Epithelial cell of proximal tubule (primary cell): ENCODE measurements around the gene CR1L. TPM values are rescaled to one million over a fixed set of nuclear protein-coding genes. Genes with fewer than 3 reads are reported as not detected.

Experiments used
- DNase-seq: peaks from one replicate; pipeline ENCODE4 v3.0.0-alpha.2; 2011; ENCODE audit warnings: low read depth
- H3K4me3 ChIP-seq: 2 replicates; pipeline ENCODE4 v1.5.1; 2011; ENCODE audit warnings: low read depth, mild to moderate bottlenecking, low read length
- total RNA-seq: library from RNA; depleted of rRNA; stranded (reverse); fragments of >200 nt; gene quantifications from 2 replicates; pipeline ENCODE4 v1.2.3, GENCODE V29; 2015
- TF ChIP-seq, protein P1 (sequence below): conservative IDR thresholded peaks from 2 replicates; pipeline ENCODE4 v1.5.1; 2012; ENCODE audit warnings: low read depth, mild to moderate bottlenecking, low read length

Gene CR1L
- total RNA-seq, 1 donor from 2014 or later, result not detected

DNA sequence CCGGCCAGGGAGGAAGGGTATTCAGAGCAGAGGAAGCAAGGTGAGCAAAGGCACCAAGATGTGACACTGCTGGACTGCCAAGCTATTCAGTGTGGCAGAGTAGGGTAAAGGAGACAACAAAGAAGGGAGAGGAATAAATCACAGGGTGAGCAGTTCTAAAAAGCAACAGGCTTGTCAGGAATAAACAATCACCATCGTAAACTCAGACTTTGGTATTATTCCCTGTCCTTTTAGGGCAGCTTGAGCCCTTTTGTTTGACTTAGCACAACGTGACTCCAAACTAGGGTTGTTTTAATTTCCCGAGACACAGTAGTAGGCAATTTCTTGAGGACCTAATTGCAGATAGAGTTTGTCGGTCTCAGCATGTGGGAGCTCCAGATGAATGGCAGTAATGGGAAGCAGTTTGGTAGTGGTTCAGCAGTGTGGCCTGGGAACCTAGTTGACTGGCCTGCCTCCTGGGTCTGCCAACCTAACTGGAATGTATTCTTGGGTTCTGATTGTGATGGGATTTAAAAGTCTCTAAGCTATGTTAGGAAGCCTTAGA lies 4.3 kb downstream of the CR1L start:
- TF ChIP-seq, protein P1, sequence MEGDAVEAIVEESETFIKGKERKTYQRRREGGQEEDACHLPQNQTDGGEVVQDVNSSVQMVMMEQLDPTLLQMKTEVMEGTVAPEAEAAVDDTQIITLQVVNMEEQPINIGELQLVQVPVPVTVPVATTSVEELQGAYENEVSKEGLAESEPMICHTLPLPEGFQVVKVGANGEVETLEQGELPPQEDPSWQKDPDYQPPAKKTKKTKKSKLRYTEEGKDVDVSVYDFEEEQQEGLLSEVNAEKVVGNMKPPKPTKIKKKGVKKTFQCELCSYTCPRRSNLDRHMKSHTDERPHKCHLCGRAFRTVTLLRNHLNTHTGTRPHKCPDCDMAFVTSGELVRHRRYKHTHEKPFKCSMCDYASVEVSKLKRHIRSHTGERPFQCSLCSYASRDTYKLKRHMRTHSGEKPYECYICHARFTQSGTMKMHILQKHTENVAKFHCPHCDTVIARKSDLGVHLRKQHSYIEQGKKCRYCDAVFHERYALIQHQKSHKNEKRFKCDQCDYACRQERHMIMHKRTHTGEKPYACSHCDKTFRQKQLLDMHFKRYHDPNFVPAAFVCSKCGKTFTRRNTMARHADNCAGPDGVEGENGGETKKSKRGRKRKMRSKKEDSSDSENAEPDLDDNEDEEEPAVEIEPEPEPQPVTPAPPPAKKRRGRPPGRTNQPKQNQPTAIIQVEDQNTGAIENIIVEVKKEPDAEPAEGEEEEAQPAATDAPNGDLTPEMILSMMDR, result no peak

DNA sequence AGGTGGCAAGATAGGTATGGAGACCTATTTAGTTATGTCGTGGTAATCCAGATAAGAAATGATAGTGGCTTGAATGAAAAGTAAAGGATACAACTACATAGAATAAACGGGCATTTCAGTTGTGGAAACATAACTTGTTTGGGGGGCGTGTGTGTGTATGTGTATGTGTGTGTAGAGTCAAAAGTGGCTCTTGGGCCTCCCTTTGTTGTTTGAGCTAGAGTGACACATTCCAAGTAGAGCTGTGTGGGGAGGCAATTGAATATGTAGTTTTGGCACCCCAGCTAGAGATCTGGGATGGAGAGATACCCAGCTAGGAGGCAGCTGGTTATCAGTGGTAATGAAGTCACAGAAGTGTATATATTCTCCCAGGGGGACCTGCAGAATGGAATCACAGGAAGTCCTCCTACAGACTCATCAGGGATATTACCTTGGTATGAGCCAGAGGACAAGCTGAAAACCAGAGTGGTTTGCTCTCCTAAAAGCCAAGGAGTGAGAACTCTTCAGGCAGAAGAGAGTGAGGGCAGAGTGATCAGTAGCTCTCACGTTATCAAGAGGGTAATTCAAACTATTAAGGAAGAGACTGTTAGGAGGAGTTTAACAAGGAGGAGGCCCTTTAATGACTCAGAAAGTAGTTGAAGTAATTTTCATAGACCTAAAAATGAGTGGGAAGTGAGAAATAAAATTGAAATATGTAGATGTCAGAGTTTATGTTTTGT lies 5.1 kb downstream of the CR1L start:
- no peak for DNase-seq
- TF ChIP-seq, protein P1, result no peak
- H3K4me3 ChIP-seq, result no peak overlapping the region

More for the DNA sequence above, 4.3 kb downstream of the CR1L start:
- DNase-seq, result no peak
- H3K4me3 ChIP-seq, result no peak overlapping the region

DNA sequence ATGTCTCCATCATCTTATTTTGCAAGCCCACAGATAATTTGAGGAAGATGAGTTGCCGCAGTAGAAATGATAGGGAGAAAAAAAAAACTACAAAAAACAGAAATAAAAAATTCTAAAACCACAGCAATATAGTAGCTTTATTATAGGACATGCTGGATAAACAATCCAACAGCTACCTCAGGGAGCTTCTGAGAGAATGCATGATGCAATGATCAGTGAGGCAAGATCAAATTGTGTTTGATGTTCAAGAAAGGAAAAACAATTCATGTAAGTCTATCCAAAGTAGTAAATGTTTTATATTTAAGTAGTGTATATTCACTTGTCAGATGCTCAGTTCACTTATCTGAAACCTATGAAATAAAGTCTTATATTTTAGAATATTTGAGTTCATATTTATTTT lies 6.7 kb downstream of the CR1L start:
- TF ChIP-seq, protein P1, result no peak
- no peak overlapping the region for H3K4me3 ChIP-seq
- DNase-seq, result no peak

DNA sequence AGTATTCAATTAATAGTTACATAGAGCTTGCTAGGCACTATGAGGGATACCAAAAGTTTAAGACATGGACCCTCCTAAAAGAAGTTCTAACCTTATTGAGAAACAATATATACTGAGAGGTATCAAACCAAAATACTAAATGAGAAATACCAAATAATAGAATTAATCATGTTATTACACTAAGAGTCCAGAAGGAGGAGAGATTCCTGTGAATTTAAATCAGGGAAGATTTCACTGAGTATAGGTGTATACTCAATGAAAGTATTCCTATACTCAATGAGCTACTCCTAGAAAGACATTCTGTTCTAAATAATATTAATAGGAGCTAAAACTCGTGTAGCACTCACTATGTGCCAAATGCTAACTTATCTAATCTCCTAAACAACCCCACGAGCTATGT lies 9.4 kb downstream of the CR1L start:
- no peak for DNase-seq
- no peak overlapping the region for H3K4me3 ChIP-seq
- TF ChIP-seq, protein P1, result peak; percentile 22

DNA sequence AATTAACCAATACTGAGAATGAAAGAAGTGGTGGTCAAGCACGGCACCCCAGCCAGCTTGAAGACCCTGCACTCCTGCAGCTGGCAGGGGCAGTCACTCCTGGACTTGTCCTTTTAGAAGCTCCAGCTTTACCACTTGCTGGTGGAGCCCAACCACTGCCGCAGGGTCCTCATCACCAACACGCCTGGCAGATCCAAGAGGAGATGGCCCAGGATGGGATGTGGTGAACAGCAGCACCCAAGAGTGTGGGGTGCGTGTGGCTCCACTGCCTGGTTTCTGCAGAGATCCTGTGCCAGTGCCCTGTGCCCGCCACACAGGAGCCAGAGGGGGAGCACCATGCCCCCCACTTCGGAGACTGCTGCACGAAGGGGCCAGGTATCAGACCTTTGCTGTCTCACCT lies 13.5 kb downstream of the CR1L start:
- no peak overlapping the region for H3K4me3 ChIP-seq
- no peak for DNase-seq
- TF ChIP-seq, protein P1, result no peak

DNA sequence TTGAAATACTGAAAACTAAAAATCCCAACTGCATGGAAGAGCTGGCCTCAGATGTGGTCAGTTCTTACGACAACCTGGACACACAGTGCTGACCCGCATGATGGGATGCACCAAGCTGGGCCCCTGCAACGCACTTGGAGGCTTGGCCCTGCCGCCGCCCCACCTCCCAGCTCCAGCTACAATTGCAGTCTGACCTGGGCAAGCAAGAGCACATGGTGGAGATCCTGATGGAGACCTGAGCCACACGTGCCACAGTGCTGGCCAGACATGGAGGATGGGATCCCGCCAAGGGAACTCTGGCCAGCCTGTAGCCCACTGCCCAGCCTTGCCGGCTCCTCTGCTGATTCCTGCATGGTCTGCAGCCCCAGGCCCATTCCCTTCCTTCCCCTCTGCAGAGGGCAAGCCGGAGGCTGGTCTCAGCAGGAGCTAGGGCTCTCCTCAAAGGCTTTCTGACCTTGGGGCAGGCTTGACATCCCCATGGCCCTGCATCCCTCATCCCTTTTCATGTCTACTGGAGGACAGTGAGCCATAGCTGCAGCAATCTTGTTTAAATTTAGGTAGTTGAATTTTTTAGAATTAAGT lies 14.1 kb downstream of the CR1L start:
- no peak overlapping the region for H3K4me3 ChIP-seq
- DNase-seq, result no peak
- TF ChIP-seq, protein P1, result no peak
